Breast epithelium (tissue), 4 donors: ENCODE data around the gene ADAM12. TPM values are rescaled to one million over a fixed set of nuclear protein-coding genes. Genes with fewer than 3 reads are reported as not detected.

ENCODE experiments used
- DNase-seq, 2 donors: peaks; one replicate each; pipeline ENCODE4 v3.0.0-alpha.2; 2019; ENCODE audit warnings: low spot score in 2 of 2
- H3K27ac ChIP-seq, 2 donors: fragments of 200-600 bp; sonication (generic) in 1 of 2; one replicate each; pipeline ENCODE4 v1.5.1; 2016 to 2019; ENCODE audit warnings: mild to moderate bottlenecking in 1 of 2
- H3K27me3 ChIP-seq, 2 donors: fragments of 200-600 bp; sonication (generic) in 1 of 2; one replicate each; pipeline versions ENCODE4 v1.5.1 to v1.6.0; 2017 to 2019; ENCODE audit warnings: control low read depth in 1 of 2, mild to moderate bottlenecking in 1 of 2
- H3K36me3 ChIP-seq: fragments of 200-600 bp; one replicate; pipeline ENCODE4 v1.5.1; 2019
- H3K4me1 ChIP-seq, 2 donors: fragments of 200-600 bp; sonication (generic); one replicate each; pipeline ENCODE4 v1.5.1; 2016 to 2019; ENCODE audit warnings: control low read depth in 1 of 2
- H3K4me3 ChIP-seq, 3 donors: fragments of 200-600 bp; sonication (generic); 1 replicate in 2 of 3; 2 replicates in 1 of 3; pipeline ENCODE4 v1.5.1; 2016 to 2019; ENCODE audit warnings: mild to moderate bottlenecking in 3 of 3, moderate library complexity in 2 of 3
- H3K9me3 ChIP-seq, 2 donors: fragments of 200-600 bp; sonication (generic) in 1 of 2; one replicate each; pipeline ENCODE4 v1.5.1; 2016 to 2019; ENCODE audit warnings: control low read depth in 1 of 2
- POLR2A ChIP-seq: fragments of 450-650 bp; IDR thresholded peaks from one replicate; pipeline ENCODE4 v1.6.1; 2016; ENCODE audit warnings: antibody characterized with exemption, mild to moderate bottlenecking, moderate library complexity
- POLR2AphosphoS5 ChIP-seq, 3 donors: sonication (generic); formaldehyde crosslinking; IDR thresholded peaks; one replicate each; pipeline ENCODE4 v1.6.1; 2017; ENCODE audit warnings: antibody characterized with exemption in 3 of 3
- intact Hi-C: fragments of 100-400 bp; cut with DNase I; formaldehyde crosslinking; loops from one replicate; pipeline ENCODE4 v1.15.1; 2023; ENCODE audit warnings: low total_unique reads
- total RNA-seq, 3 donors: library from RNA; depleted of rRNA; stranded (reverse); fragments of >200 nt; gene quantifications; one replicate each; pipeline ENCODE4 v1.1.0, GENCODE V29; 2016
- TF ChIP-seq, protein P1 (sequence below), 3 donors: fragments of 450-650 bp; IDR thresholded peaks; one replicate each; pipeline ENCODE4 v1.5.1; 2016 to 2017; ENCODE audit warnings: antibody characterized with exemption in 3 of 3, mild to moderate bottlenecking in 3 of 3, moderate library complexity in 3 of 3

Gene ADAM12
- total RNA-seq, 3 donors from 2014 or later, result 8.6 to 16.4 (median 13.9) TPM

DNA sequence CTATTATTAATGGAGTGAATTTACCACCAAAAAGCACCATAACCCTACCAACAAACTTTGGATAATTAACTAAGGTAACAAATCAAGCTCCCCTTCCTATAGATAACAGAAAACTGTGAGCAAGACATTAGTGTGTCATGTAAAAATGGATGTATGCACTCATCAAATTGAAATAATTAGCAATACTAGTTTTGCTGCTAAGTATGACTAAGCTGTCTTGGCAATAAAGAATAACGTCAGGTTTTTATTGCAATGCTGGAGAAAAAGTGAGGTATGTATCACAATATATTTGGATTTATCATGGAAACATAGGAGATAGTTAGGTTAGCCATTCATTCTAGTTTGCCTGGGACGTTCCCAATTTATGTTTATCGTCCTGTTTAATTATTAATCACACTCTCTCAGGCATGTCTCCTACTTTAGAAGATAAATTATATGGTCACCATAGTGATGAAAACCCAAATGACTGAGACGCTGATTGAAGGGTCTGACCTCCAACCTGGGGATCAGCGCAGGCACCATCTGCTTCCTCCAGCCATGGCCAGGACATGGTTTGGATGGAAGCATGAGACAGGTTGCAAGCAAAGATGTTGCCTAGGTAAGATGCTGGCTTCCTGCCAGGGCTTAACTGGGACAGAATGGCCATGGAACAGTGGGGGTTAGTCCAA lies 366.3 kb downstream of the ADAM12 start:
- H3K4me1 ChIP-seq, result no peaks in the 10 kb centered on the region
- H3K36me3 ChIP-seq, result no peaks in the 10 kb centered on the region
- no peaks in the 10 kb centered on the region for H3K9me3 ChIP-seq
- intact Hi-C loops, result no loop called here
- no peak overlapping the region for H3K27ac ChIP-seq
- H3K27me3 ChIP-seq, result no peaks in the 10 kb centered on the region
- DNase-seq, result no peak
- TF ChIP-seq, protein P1, sequence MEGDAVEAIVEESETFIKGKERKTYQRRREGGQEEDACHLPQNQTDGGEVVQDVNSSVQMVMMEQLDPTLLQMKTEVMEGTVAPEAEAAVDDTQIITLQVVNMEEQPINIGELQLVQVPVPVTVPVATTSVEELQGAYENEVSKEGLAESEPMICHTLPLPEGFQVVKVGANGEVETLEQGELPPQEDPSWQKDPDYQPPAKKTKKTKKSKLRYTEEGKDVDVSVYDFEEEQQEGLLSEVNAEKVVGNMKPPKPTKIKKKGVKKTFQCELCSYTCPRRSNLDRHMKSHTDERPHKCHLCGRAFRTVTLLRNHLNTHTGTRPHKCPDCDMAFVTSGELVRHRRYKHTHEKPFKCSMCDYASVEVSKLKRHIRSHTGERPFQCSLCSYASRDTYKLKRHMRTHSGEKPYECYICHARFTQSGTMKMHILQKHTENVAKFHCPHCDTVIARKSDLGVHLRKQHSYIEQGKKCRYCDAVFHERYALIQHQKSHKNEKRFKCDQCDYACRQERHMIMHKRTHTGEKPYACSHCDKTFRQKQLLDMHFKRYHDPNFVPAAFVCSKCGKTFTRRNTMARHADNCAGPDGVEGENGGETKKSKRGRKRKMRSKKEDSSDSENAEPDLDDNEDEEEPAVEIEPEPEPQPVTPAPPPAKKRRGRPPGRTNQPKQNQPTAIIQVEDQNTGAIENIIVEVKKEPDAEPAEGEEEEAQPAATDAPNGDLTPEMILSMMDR (IDR thresholded peaks at IDR 0.05), result no peak
- TF ChIP-seq POLR2AphosphoS5 (IDR thresholded peaks at IDR 0.05), result no peak
- no peak for TF ChIP-seq POLR2A
- no peak overlapping the region for H3K4me3 ChIP-seq

DNA sequence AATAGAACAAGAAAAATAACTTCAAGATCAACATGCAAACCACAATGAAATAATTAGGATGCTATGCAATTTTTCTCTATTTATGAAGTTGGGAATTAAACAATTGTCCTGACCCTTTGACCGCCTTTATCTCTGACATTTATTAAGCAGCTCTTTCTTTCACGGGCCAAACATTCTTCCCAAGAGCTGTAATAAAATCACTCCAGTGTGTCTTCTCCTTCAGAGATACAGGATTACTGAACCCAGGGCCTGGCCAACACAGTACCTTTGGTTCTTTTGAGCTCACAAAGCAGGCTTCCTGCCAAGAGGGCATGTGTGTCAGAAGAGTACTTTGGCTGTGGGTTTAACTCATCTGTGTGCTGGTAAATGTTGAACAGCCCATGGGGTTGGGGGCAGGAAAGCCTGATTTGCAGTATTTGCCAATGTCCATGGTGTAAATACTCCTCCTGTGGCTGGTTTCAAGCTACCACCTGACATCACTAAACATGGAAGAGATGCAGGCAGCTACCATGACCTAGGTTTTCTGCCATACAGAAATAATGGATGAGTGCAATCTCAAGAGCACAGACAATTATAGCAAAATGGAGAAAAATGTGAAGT lies 370.2 kb downstream of the ADAM12 start:
- no peaks in the 10 kb centered on the region for H3K4me1 ChIP-seq
- H3K4me3 ChIP-seq, result no peak overlapping the region
- H3K36me3 ChIP-seq, result no peaks in the 10 kb centered on the region
- DNase-seq, result no peak
- peak overlapping the region in 1 of 2 donors; percentile 44 for H3K27ac ChIP-seq
- TF ChIP-seq, protein P1 (IDR thresholded peaks at IDR 0.05), result no peak
- H3K9me3 ChIP-seq, result no peaks in the 10 kb centered on the region
- intact Hi-C loops, result no loop called here
- no peaks in the 10 kb centered on the region for H3K27me3 ChIP-seq

DNA sequence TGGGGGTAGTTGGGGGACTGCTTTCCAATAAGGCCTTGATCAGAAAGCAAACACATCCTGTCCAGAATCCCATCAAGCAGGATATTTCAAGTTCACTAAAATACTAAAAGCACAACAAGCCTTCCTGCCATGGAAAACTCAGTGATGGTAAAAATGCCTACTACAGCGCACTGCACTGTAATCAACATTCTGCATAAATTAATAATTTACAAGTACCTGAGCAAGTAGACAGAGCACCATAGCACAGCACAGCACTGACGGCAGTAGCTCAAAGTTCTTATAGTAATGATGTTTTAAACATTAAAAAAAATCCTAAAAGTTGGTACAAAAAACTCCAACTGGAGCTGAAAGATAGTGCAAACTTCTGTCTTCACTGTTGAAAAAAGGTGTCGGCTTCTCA lies 371.4 kb downstream of the ADAM12 start:
- DNase-seq, result no peak
- intact Hi-C loops, result no loop called here
- Histone ChIP-seq H3K9me3 (no peaks in the 10 kb centered on the region), H3K27ac (no peak overlapping the region), H3K36me3 (no peaks in the 10 kb centered on the region), H3K4me1 (no peaks in the 10 kb centered on the region), H3K27me3 (no peaks in the 10 kb centered on the region), H3K4me3 (no peak overlapping the region)
- no peak for TF ChIP-seq POLR2AphosphoS5 (IDR thresholded peaks at IDR 0.05)
- TF ChIP-seq, protein P1 (IDR thresholded peaks at IDR 0.05), result no peak
- TF ChIP-seq POLR2A, result no peak

DNA sequence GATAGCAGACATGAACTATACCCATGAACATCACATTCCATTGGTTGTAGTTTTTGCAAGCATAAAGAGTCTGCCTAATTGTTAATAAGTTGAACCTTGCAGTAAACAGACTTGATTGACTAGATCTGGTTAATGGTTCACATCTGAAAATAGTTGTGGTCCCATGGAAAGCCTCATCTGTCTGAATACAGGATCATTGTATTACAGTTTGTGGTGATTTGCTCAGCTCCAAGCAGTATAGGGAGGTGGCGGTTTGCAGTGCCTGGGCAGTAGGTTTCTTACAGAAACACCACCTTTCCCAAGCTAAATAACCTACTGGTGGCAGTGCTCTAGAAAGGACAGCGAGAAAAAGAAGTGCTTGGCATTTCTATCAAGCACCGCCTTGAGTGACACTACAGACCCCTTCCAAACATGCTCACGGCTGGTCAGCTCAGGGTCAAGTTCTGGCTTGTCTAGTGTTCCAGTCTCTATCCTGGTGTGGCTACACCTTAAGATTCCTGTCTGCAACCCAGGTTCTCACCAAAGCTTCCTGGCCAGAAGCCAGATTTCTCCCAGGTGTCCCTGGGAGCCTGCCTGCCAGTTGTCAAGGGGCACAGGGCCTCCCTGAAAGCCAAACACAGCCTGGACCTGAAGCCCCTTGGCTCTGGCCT lies 372.0 kb downstream of the ADAM12 start:
- Histone ChIP-seq H3K36me3 (no peaks in the 10 kb centered on the region), H3K27me3 (no peaks in the 10 kb centered on the region), H3K27ac (no peak overlapping the region), H3K9me3 (no peaks in the 10 kb centered on the region), H3K4me1 (no peaks in the 10 kb centered on the region), H3K4me3 (no peak overlapping the region)
- intact Hi-C loops, result no loop called here
- TF ChIP-seq POLR2A (no peak), POLR2AphosphoS5 (IDR thresholded peaks at IDR 0.05) (no peak)
- TF ChIP-seq, protein P1 (IDR thresholded peaks at IDR 0.05), result no peak
- no peak for DNase-seq

DNA sequence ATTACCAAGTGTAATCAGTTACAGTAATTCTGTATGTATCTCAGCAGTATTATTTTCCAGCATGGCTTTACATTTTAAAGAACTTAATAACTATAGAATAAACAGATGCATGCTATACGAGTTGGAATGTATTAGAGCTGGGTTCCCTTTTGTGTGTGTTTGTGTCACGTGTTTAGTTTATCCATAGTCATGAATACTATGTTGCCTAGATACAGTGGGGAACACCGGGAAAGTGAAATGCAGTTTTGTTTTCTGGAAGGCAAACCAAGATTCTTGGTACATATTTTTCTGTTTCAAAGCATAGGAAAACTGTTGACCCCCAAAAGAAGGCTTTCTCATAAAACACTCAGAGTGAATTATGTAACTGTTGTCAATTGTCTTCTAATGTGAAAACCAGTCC lies 372.9 kb downstream of the ADAM12 start:
- Histone ChIP-seq H3K4me1 (no peaks in the 10 kb centered on the region), H3K9me3 (no peaks in the 10 kb centered on the region), H3K27me3 (no peaks in the 10 kb centered on the region), H3K36me3 (no peaks in the 10 kb centered on the region), H3K4me3 (no peak overlapping the region), H3K27ac (no peak overlapping the region)
- no peak for TF ChIP-seq POLR2A
- TF ChIP-seq POLR2AphosphoS5 (IDR thresholded peaks at IDR 0.05), result no peak
- TF ChIP-seq, protein P1 (IDR thresholded peaks at IDR 0.05), result no peak
- DNase-seq, result no peak
- intact Hi-C loops, result no loop called here
